MM.1S (cell line): ENCODE results near the gene LSMEM2.

Experiments
- EZH2 ChIP-seq: fragments of 300-600 bp; sonication (generic); optimal IDR thresholded peaks from 2 replicates; pipeline ENCODE3; 2017; ENCODE audit warnings: low read depth, mild to moderate bottlenecking, antibody characterized with exemption, low read length, mixed read lengths
- EZH2phosphoT487 ChIP-seq: fragments of 300-600 bp; sonication (generic); IDR thresholded peaks from 2 replicates; pipeline ENCODE4 v1.6.1; 2018; ENCODE audit warnings: antibody characterized with exemption, low read length
- TF ChIP-seq, protein P1 (sequence below): fragments of 300-600 bp; sonication (generic); IDR thresholded peaks from 2 replicates; pipeline ENCODE4 v1.5.1; 2016; ENCODE audit warnings: antibody characterized with exemption, low read length, mixed read lengths

DNA sequence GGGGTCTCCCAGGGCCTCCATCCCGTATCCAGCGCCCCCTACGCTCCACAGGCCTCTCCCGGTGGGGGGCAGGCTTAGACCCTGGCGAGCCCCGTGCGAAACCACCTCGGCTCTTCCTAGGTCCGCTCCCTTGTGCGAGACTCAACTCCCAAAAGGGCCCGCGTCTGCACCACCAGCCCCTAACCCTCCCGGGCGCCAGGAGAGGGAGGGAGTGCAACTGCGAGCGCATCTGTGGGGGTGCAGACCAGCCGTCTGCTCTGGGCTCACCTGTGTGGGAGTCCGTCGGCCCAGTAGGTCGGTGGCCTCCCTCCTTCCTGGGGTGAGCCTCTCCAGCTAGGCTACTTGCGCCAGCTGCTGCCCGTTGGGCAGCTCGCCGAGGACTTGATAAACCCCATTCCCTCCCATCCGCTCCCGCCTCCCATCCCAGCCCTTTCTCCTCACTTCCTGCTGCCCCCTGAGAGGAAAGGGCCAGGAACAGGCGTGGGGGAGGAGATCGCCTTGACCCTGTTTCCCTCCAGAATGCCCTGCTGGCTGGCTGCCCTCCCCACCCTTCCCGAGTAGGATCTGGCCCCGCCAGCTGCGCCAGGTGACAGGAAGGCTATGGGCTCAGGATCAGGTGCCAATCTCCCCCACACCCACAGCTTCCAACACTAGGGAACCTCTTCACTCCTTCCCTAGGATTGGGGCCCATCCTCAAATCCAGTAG lies 43.7 kb downstream of the LSMEM2 start, which contains the start of gene HYAL2:
- TF ChIP-seq, protein P1, sequence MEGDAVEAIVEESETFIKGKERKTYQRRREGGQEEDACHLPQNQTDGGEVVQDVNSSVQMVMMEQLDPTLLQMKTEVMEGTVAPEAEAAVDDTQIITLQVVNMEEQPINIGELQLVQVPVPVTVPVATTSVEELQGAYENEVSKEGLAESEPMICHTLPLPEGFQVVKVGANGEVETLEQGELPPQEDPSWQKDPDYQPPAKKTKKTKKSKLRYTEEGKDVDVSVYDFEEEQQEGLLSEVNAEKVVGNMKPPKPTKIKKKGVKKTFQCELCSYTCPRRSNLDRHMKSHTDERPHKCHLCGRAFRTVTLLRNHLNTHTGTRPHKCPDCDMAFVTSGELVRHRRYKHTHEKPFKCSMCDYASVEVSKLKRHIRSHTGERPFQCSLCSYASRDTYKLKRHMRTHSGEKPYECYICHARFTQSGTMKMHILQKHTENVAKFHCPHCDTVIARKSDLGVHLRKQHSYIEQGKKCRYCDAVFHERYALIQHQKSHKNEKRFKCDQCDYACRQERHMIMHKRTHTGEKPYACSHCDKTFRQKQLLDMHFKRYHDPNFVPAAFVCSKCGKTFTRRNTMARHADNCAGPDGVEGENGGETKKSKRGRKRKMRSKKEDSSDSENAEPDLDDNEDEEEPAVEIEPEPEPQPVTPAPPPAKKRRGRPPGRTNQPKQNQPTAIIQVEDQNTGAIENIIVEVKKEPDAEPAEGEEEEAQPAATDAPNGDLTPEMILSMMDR = no peak
- TF ChIP-seq EZH2 (no peak), EZH2phosphoT487 (no peak)
